ENCODE results near the gene PARVA. TPM values are rescaled to one million over a fixed set of nuclear protein-coding genes. Genes with fewer than 3 reads are reported as not detected.

The PARVA gene
- total RNA-seq, 2 experiments from 2014 or later = 0.11 to 0.14 TPM

- POLR2A ChIA-PET = no interaction called here
- Mint-ChIP-seq H3K4me1 (no peaks in the 10 kb centered on the region), H3K9me3 (ENCODE audit: low read depth) (no peaks in the 10 kb centered on the region), H3K4me3 (no peak overlapping the region), H3K36me3 (ENCODE audit: low read depth) (no peaks in the 10 kb centered on the region), H3K27me3 (no peaks in the 10 kb centered on the region), H3K27ac (no peak overlapping the region)
- DNase-seq (no peak), ATAC-seq (no peak)
- CTCF ChIA-PET = no interaction called here
- intact Hi-C loops (cut with DNase I, micrococcal nuclease) = no loop called here
These were observed 13.3 kb downstream of the PARVA start for GRCh38 chr11:12390687-12391110.

GRCh38 chr11:12392672-12393071, 15.3 kb downstream of the PARVA start:
- intact Hi-C loops (cut with DNase I, micrococcal nuclease) = no loop called here
- no peak overlapping the region for H3K4me3 Mint-ChIP-seq
- H3K27ac Mint-ChIP-seq = no peak overlapping the region
- DNase-seq = no peak
- no peaks in the 10 kb centered on the region for H3K36me3 Mint-ChIP-seq (ENCODE audit: low read depth)
- ChIA-PET CTCF (no interaction called here), POLR2A (no interaction called here)
- ATAC-seq = no peak
- H3K9me3 Mint-ChIP-seq (ENCODE audit: low read depth) = no peaks in the 10 kb centered on the region
- H3K4me1 Mint-ChIP-seq = peaks cover 13% of the 10 kb centered on the region
- no peaks in the 10 kb centered on the region for H3K27me3 Mint-ChIP-seq

GRCh38 chr11:12393691-12394090, 16.3 kb downstream of the PARVA start:
- peaks cover 16% of the 10 kb centered on the region for H3K4me1 Mint-ChIP-seq
- ChIA-PET POLR2A (no interaction called here), CTCF (interaction anchor here (0.9 to 1.0 kb wide), 3 partner anchors 10 to 495 kb away, joined by 3 to 4 read pairs (median 3); no protein-coding TSS in a partner anchor)
- ATAC-seq (no peak), DNase-seq (no peak)
- intact Hi-C loops (cut with DNase I, micrococcal nuclease) = no loop called here
- H3K27me3 Mint-ChIP-seq = no peaks in the 10 kb centered on the region
- H3K36me3 Mint-ChIP-seq (ENCODE audit: low read depth) = no peaks in the 10 kb centered on the region
- no peak overlapping the region for H3K4me3 Mint-ChIP-seq
- no peak overlapping the region for H3K27ac Mint-ChIP-seq
- H3K9me3 Mint-ChIP-seq (ENCODE audit: low read depth) = no peaks in the 10 kb centered on the region

GRCh38 chr11:12394601-12395000, 17.2 kb downstream of the PARVA start:
- ChIA-PET CTCF (interaction anchor here (1.0 kb wide), 1 partner anchor 11 kb away, joined by 4 read pairs; no protein-coding TSS in a partner anchor), POLR2A (no interaction called here)
- no peaks in the 10 kb centered on the region for H3K9me3 Mint-ChIP-seq (ENCODE audit: low read depth)
- no peak overlapping the region for H3K27ac Mint-ChIP-seq
- no peak overlapping the region for H3K4me3 Mint-ChIP-seq
- no peak for DNase-seq
- no peak for ATAC-seq
- no peaks in the 10 kb centered on the region for H3K36me3 Mint-ChIP-seq (ENCODE audit: low read depth)
- no peaks in the 10 kb centered on the region for H3K27me3 Mint-ChIP-seq
- intact Hi-C loops (cut with DNase I, micrococcal nuclease) = no loop called here
- H3K4me1 Mint-ChIP-seq = peaks cover 16% of the 10 kb centered on the region

GRCh38 chr11:12395333-12395732, 18.0 kb downstream of the PARVA start:
- H3K9me3 Mint-ChIP-seq (ENCODE audit: low read depth) = no peaks in the 10 kb centered on the region
- CTCF ChIA-PET = interaction anchor here (1.6 kb wide), 1 partner anchor 493 kb away, joined by 3 read pairs; no protein-coding TSS in a partner anchor

GRCh38 chr11:12397931-12398334, 20.6 kb downstream of the PARVA start:
- ATAC-seq = no peak
- Mint-ChIP-seq H3K36me3 (ENCODE audit: low read depth) (no peaks in the 10 kb centered on the region), H3K4me3 (no peak overlapping the region), H3K4me1 (peaks cover 16% of the 10 kb centered on the region), H3K27ac (no peak overlapping the region), H3K27me3 (no peaks in the 10 kb centered on the region), H3K9me3 (ENCODE audit: low read depth) (no peaks in the 10 kb centered on the region)
- no peak for DNase-seq
- intact Hi-C loops (cut with DNase I, micrococcal nuclease) = no loop called here
- ChIA-PET POLR2A (no interaction called here), CTCF (no interaction called here)

More at GRCh38 chr11:12395333-12395732, 18.0 kb downstream of the PARVA start:
- intact Hi-C loops (cut with DNase I, micrococcal nuclease) = no loop called here
- Mint-ChIP-seq H3K36me3 (ENCODE audit: low read depth) (no peaks in the 10 kb centered on the region), H3K27ac (no peak overlapping the region), H3K4me1 (peaks cover 16% of the 10 kb centered on the region), H3K4me3 (no peak overlapping the region), H3K27me3 (no peaks in the 10 kb centered on the region)
- DNase-seq (no peak), ATAC-seq (no peak)
- POLR2A ChIA-PET = no interaction called here

- ATAC-seq (no peak), DNase-seq (no peak)
- Mint-ChIP-seq H3K27ac (no peak overlapping the region), H3K9me3 (ENCODE audit: low read depth) (no peaks in the 10 kb centered on the region), H3K36me3 (ENCODE audit: low read depth) (no peaks in the 10 kb centered on the region), H3K4me3 (no peak overlapping the region), H3K4me1 (peaks cover 16% of the 10 kb centered on the region), H3K27me3 (no peaks in the 10 kb centered on the region)
- intact Hi-C loops (cut with DNase I, micrococcal nuclease) = no loop called here
- CTCF ChIA-PET = interaction anchor here (1.2 kb wide), 1 partner anchor 67 kb away, joined by 3 read pairs; no protein-coding TSS in a partner anchor
- POLR2A ChIA-PET = no interaction called here
These were observed 22.0 kb downstream of the PARVA start for GRCh38 chr11:12399355-12399754.

GRCh38 chr11:12402025-12402424, 24.7 kb downstream of the PARVA start:
- Mint-ChIP-seq H3K4me3 (no peak overlapping the region), H3K27me3 (no peaks in the 10 kb centered on the region), H3K4me1 (peaks cover 9% of the 10 kb centered on the region), H3K36me3 (ENCODE audit: low read depth) (no peaks in the 10 kb centered on the region), H3K9me3 (ENCODE audit: low read depth) (no peaks in the 10 kb centered on the region), H3K27ac (no peak overlapping the region)
- no peak for ATAC-seq
- intact Hi-C loops (cut with DNase I, micrococcal nuclease) = no loop called here
- DNase-seq = no peak
- CTCF ChIA-PET = no interaction called here
- POLR2A ChIA-PET = no interaction called here

GRCh38 chr11:12402691-12403120, 25.3 kb downstream of the PARVA start:
- Mint-ChIP-seq H3K27ac (no peak overlapping the region), H3K27me3 (no peaks in the 10 kb centered on the region), H3K36me3 (ENCODE audit: low read depth) (no peaks in the 10 kb centered on the region), H3K4me3 (no peak overlapping the region), H3K9me3 (ENCODE audit: low read depth) (no peaks in the 10 kb centered on the region), H3K4me1 (peaks cover 2% of the 10 kb centered on the region)
- ChIA-PET POLR2A (no interaction called here), CTCF (no interaction called here)
- ATAC-seq = no peak
- intact Hi-C loops (cut with DNase I, micrococcal nuclease) = no loop called here
- DNase-seq = no peak

- Mint-ChIP-seq H3K27me3 (no peaks in the 10 kb centered on the region), H3K4me3 (no peak overlapping the region), H3K36me3 (ENCODE audit: low read depth) (no peaks in the 10 kb centered on the region), H3K4me1 (no peaks in the 10 kb centered on the region), H3K27ac (no peak overlapping the region), H3K9me3 (ENCODE audit: low read depth) (no peaks in the 10 kb centered on the region)
- intact Hi-C loops (cut with DNase I, micrococcal nuclease) = no loop called here
- ATAC-seq (no peak), DNase-seq (no peak)
- ChIA-PET CTCF (interaction anchor here (0.7 to 0.8 kb wide), 3 partner anchors 9 to 72 kb away, joined by 3 read pairs; no protein-coding TSS in a partner anchor), POLR2A (interaction anchor here (0.6 kb wide), 1 partner anchor 1087 kb away, joined by 3 read pairs; no protein-coding TSS in a partner anchor)
These were observed 26.0 kb downstream of the PARVA start for GRCh38 chr11:12403122-12403996.

GRCh38 chr11:12403997-12404350, 26.6 kb downstream of the PARVA start:
- Mint-ChIP-seq H3K27ac (no peak overlapping the region), H3K4me1 (no peaks in the 10 kb centered on the region), H3K9me3 (ENCODE audit: low read depth) (no peaks in the 10 kb centered on the region), H3K27me3 (no peaks in the 10 kb centered on the region), H3K36me3 (ENCODE audit: low read depth) (no peaks in the 10 kb centered on the region), H3K4me3 (no peak overlapping the region)
- DNase-seq (no peak), ATAC-seq (no peak)
- ChIA-PET CTCF (interaction anchor here (0.7 kb wide), 2 partner anchors 9 to 37 kb away, joined by 3 read pairs; no protein-coding TSS in a partner anchor), POLR2A (interaction anchor here (0.6 kb wide), 1 partner anchor 1087 kb away, joined by 3 read pairs; no protein-coding TSS in a partner anchor)
- intact Hi-C loops (cut with DNase I, micrococcal nuclease) = no loop called here

GRCh38 chr11:12404436-12404835, 27.1 kb downstream of the PARVA start:
- CTCF ChIA-PET = no interaction called here
- no peaks in the 10 kb centered on the region for H3K9me3 Mint-ChIP-seq (ENCODE audit: low read depth)
- POLR2A ChIA-PET = no interaction called here
- no peak for ATAC-seq
- no peaks in the 10 kb centered on the region for H3K4me1 Mint-ChIP-seq
- H3K27ac Mint-ChIP-seq = no peak overlapping the region
- no peaks in the 10 kb centered on the region for H3K36me3 Mint-ChIP-seq (ENCODE audit: low read depth)
- H3K27me3 Mint-ChIP-seq = no peaks in the 10 kb centered on the region
- DNase-seq = no peak
- intact Hi-C loops (cut with DNase I, micrococcal nuclease) = no loop called here
- no peak overlapping the region for H3K4me3 Mint-ChIP-seq

Measured in activated CD4-positive, alpha-beta T cell treated with anti-CD3 and anti-CD28 coated beads for 36 hours (primary cell).